Right cardiac atrium (tissue), 5 donors: ENCODE results near the gene ZNF467. TPM values are rescaled to one million over a fixed set of nuclear protein-coding genes. Genes with fewer than 3 reads are reported as not detected.
A peak's percentile ranks its signal among the peaks of the same experiment; 100 is the strongest.

Experiments used
- ATAC-seq, 2 donors: fragments of 200-7000 bp; cut with Tn5 transposase; one replicate each; pipeline versions ENCODE4 v1.8.0 to v1.9.1; 2020; ENCODE audit warnings: moderate library complexity in 2 of 2, mild to moderate bottlenecking in 1 of 2
- DNase-seq, 3 donors: peaks; one replicate each; pipeline ENCODE4 v3.0.0-alpha.2; 2020
- H3K27ac ChIP-seq: one replicate; pipeline ENCODE4 v1.5.1; 2013; ENCODE audit warnings: mild to moderate bottlenecking, low read length, control low read depth, moderate library complexity
- H3K27me3 ChIP-seq: one replicate; pipeline ENCODE4 v1.6.1; 2013; ENCODE audit not compliant: control insufficient read depth, insufficient read depth
- H3K4me1 ChIP-seq: one replicate; pipeline ENCODE4 v1.6.1; 2013; ENCODE audit warnings: low read length; ENCODE audit not compliant: control insufficient read depth, insufficient read depth
- H3K4me3 ChIP-seq: one replicate; pipeline ENCODE4 v1.5.1; 2013; ENCODE audit warnings: low read length, control low read depth
- H3K9me3 ChIP-seq: one replicate; pipeline ENCODE4 v1.6.1; 2013; ENCODE audit warnings: low read length; ENCODE audit not compliant: control insufficient read depth
- WGBS: extraction: QIAGEN DNeasy Blood & Tissue Kit; methylation state at CpG from one replicate; pipeline ENCODE4 v1.1.7; 2013; 5-methylcytosine and 5-hydroxymethylcytosine counted together
- intact Hi-C, 4 donors: fragments of 100-400 bp; cut with DNase I; formaldehyde crosslinking; loops; one replicate each; pipeline versions ENCODE4 v1.11.0 to v1.14.0; 2022 to 2023
- polyA plus RNA-seq: library from polyadenylated mRNA; stranded (reverse); fragments of 200-250 nt; gene quantifications from one replicate; pipeline ENCODE4 v1.2.3, GENCODE V29; 2013
- total RNA-seq, 4 donors: library from RNA; stranded (reverse); fragmentation: NEBNext Ultra II Directional; extraction: Animal tissue kit (Norgen Biotek cat#: 25700); gene quantifications; one replicate each; pipeline ENCODE4 v1.2.1, GENCODE V29; 2021
- donor health status: healthy with polysubstance abuse.
- donor health status: DM: no; HTN: yes; CAD: no.
- donor health status: DM: no; HTN: no; CAD: no.
- donor health status: DM: no; HTN: yes; CAD: no; lungs with severe emphysema.
- donor health status: DM: yes; HTN: yes; CAD: no.

The ZNF467 gene
- total and polyA plus RNA-seq, 5 donors: 6.6 to 15.6 (median 10.8) TPM

- no peak for ATAC-seq
- Histone ChIP-seq H3K4me1 (no peaks in the 10 kb centered on the region), H3K4me3 (no peak overlapping the region), H3K27me3 (no peaks in the 10 kb centered on the region), H3K9me3 (no peaks in the 10 kb centered on the region), H3K27ac (no peak overlapping the region)
- 69% methylated on average over 4 of the region's 4 CpGs for WGBS
- intact Hi-C loops: no loop called here
- DNase-seq: peak in 1 of 3 donors; percentile 16
Observed at GRCh38 chr7:149816794-149817193, 43.4 kb upstream of the ZNF467 start.

GRCh38 chr7:149816267-149816751, 42.9 kb upstream of the ZNF467 start:
- H3K4me1 ChIP-seq: no peaks in the 10 kb centered on the region
- intact Hi-C loops: no loop called here
- peak in 2 of 3 donors; percentile 28 to 59 for DNase-seq
- H3K27ac ChIP-seq: no peak overlapping the region
- 84% methylated on average over 21 of the region's 21 CpGs for WGBS
- ATAC-seq: no peak
- no peaks in the 10 kb centered on the region for H3K9me3 ChIP-seq
- no peak overlapping the region for H3K4me3 ChIP-seq
- no peaks in the 10 kb centered on the region for H3K27me3 ChIP-seq

DNA sequence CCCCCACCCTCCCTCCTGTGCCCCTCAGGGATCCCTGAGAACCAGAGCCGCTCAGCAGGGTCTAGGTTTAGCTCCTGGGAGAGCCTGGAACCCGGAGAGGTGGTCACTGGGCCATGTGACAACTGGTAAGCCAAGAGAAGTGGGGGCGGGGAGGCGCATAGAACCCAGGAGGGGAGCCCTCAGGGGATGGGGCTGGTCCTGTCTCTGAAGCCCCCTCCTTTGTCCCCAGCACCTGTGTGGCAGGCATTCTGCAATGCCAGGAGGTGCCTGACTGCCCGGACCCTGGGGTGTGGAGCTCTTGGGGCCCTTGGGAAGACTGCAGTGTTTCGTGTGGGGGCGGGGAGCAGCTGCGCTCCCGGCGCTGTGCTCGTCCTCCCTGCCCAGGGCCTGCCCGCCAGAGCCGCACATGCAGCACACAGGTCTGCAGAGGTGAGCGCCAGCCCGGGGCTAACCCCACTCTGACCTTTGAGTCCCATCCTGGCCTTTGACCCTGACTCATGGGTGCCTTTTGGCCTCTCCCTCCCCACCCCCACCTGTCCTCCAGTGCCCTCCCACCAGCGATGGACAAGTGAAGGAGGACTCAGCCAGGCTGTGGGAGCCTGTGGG, 42.4 kb upstream of the ZNF467 start:
- ATAC-seq (no peak), DNase-seq (peak in 2 of 3 donors; percentile 28 to 40)
- intact Hi-C loops: no loop called here

DNA sequence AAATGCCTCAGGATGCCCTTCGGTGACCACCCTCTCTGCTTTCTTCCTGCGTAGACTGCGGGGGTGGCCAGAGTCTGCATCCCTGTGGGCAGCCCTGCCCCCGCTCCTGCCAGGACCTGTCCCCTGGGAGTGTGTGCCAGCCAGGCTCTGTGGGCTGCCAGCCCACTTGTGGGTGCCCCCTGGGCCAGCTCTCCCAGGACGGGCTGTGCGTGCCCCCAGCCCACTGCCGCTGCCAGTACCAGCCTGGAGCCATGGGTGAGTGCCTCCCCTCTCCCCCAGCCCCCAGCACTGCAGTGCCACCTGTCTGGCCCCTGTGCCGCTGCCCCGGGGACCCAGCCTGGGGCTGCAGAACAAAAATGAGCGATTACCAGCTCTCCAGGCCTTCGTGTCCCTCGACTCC, 41.7 kb upstream of the ZNF467 start:
- 83% methylated on average over 12 of the region's 12 CpGs for WGBS
- ATAC-seq: no peak

More for the DNA sequence above, 42.4 kb upstream of the ZNF467 start:
- Histone ChIP-seq H3K27me3 (no peaks in the 10 kb centered on the region), H3K9me3 (no peaks in the 10 kb centered on the region), H3K27ac (no peak overlapping the region), H3K4me3 (no peak overlapping the region), H3K4me1 (no peaks in the 10 kb centered on the region)
- 67% methylated on average over 16 of the region's 16 CpGs for WGBS

DNA sequence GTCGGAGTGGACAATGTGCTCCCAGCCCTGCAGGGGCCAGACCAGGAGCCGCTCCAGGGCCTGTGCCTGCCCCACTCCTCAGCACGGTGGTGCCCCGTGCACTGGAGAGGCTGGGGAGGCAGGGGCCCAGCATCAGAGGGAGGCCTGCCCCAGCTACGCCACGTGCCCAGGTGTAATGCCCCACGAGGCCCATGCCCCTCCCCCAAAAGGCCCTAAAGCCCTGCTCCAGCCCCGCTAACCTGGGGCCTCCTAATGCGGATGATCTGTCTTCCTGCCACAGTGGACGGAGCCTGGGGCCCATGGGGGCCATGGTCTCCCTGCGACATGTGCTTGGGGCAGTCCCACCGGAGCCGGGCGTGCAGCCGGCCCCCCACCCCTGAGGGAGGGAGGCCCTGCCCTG, 41.1 kb upstream of the ZNF467 start:
- Histone ChIP-seq H3K9me3 (no peaks in the 10 kb centered on the region), H3K4me1 (no peaks in the 10 kb centered on the region), H3K4me3 (no peak overlapping the region), H3K27ac (no peak overlapping the region), H3K27me3 (no peaks in the 10 kb centered on the region)
- intact Hi-C loops: no loop called here
- ATAC-seq (no peak), DNase-seq (peak in 2 of 3 donors; percentile 47 to 51)
- 72% methylated on average over 15 of the region's 15 CpGs for WGBS

More for the DNA sequence above, 41.7 kb upstream of the ZNF467 start:
- H3K4me1 ChIP-seq: no peaks in the 10 kb centered on the region
- peak in 2 of 3 donors; percentile 42 to 47 for DNase-seq
- intact Hi-C loops: no loop called here
- H3K27ac ChIP-seq: no peak overlapping the region
- H3K27me3 ChIP-seq: no peaks in the 10 kb centered on the region
- H3K4me3 ChIP-seq: no peak overlapping the region
- no peaks in the 10 kb centered on the region for H3K9me3 ChIP-seq

DNA sequence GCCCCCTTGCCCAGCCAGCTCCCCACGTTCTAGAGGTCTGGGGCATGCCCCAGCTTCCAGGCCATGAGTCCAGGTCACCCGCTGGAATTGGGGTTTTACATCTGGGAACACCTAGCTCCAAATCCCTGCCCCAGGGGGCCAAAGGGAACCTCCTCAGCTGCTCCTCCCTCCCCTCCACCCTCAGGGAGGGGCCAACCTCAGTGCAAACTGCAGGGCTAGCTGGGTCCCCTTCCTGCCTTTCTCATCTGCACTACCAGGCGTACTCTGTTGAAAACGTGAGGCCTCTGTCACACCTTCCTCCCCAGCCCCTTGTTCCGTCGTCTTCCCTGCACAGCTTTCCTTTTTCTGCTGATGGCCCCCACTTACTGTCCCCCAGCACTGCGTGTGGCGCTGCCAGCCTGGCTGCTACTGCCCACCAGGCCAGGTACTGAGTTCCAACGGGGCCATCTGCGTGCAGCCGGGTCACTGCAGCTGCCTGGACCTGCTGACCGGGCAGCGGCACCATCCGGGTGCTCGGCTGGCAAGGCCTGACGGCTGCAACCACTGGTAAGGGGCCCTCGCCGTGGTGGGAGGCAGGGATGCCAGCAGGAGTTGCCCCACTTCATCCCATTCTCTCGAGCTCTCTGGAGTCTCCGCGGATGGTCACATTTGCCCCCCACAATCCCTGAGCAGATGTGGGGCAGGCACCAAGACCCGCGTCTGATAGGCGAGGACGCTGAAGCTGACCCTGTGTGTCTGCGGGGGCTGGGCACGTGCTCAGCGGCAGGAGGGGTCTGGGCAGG, 40.1 kb upstream of the ZNF467 start:
- Histone ChIP-seq H3K4me3 (no peak overlapping the region), H3K27ac (no peak overlapping the region), H3K27me3 (no peaks in the 10 kb centered on the region), H3K4me1 (no peaks in the 10 kb centered on the region), H3K9me3 (no peaks in the 10 kb centered on the region)
- DNase-seq (peak in 2 of 3 donors; percentile 21 to 31), ATAC-seq (no peak)
- intact Hi-C loops: no loop called here
- WGBS: 81% methylated on average over 28 of the region's 28 CpGs

DNA sequence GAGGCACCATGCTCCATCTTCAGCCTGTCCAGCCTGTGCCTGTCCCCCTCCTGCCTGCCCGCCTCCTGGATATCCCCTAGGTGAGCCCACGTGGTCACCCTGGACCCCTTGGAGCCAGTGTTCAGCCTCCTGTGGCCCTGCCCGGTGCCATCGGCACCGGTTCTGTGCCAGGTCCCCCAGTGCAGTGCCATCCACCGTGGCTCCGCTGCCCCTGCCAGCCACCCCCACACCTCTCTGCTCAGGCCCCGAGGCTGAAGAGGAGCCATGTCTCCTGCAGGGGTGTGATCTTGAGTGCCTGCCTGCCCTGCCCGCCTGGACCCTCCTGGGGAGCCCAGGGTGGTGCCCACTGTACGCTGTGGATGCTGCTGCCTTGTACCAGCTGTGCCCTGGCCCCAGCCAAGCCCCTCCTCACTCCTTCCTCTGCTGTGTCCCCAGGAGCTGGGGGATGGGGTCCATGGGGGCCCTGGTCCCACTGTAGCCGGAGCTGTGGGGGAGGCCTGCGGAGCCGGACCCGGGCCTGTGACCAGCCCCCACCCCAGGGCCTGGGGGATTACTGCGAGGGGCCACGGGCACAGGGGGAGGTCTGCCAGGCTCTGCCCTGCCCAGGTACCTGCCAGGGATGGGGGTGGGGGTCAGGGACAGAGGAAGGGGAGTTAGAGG, 38.6 kb upstream of the ZNF467 start:
- Histone ChIP-seq H3K4me3 (no peak overlapping the region), H3K9me3 (no peaks in the 10 kb centered on the region)
- no peak for ATAC-seq

DNA sequence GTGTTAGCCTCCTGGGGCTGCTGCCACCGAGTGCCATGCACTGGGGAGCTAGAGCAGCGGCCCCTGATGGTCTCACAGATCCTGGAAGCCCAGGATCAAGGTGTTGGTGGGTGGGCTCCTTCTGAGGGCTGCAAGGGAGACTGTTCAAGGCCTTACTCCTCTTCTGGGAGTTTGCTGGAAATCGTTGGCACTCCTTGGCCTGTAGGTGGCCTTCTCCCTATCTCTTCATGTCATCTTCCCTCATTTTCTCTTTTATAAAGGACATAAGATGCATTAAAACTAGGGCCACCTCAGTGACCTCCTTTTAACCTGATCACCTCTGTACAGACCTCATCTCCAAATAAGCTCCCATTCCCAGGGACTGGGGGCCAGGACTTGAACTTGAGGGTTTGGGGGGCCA, 37.8 kb upstream of the ZNF467 start:
- Histone ChIP-seq H3K27ac (no peak overlapping the region), H3K27me3 (no peaks in the 10 kb centered on the region), H3K4me3 (no peak overlapping the region), H3K4me1 (no peaks in the 10 kb centered on the region), H3K9me3 (no peaks in the 10 kb centered on the region)
- no peak for ATAC-seq
- 39% methylated on average over 3 of the region's 3 CpGs for WGBS
- intact Hi-C loops: no loop called here
- peak in 1 of 3 donors; percentile 26 for DNase-seq

More for the DNA sequence above, 38.6 kb upstream of the ZNF467 start:
- intact Hi-C loops: no loop called here
- Histone ChIP-seq H3K27ac (no peak overlapping the region), H3K4me1 (no peaks in the 10 kb centered on the region), H3K27me3 (no peaks in the 10 kb centered on the region)
- 86% methylated on average over 16 of the region's 16 CpGs for WGBS
- DNase-seq: peak in 2 of 3 donors; percentile 36 to 45

DNA sequence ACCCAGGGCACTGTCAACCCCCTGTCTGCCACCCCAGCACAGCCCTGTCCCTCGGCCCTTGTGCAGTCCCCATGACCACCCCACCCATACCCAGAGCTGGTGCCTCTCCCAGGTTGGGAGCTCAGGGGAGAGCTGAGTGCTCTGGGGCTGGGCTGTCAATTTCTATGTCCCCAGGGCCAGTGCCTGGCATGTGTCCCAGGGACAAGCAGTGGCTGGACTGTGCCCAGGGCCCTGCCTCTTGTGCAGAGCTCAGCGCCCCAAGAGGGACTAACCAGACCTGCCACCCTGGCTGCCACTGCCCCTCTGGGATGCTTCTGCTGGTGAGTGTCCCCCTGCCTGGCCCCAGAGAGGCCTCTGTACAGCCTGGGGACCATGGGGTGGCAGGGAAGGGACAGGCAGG, 35.8 kb upstream of the ZNF467 start:
- H3K4me1 ChIP-seq: no peaks in the 10 kb centered on the region
- DNase-seq (no peak), ATAC-seq (no peak)
- H3K27ac ChIP-seq: no peak overlapping the region
- H3K9me3 ChIP-seq: no peaks in the 10 kb centered on the region
- H3K4me3 ChIP-seq: no peak overlapping the region
- no peaks in the 10 kb centered on the region for H3K27me3 ChIP-seq
- WGBS: 76% methylated on average over 2 of the region's 2 CpGs
- intact Hi-C loops: no loop called here

DNA sequence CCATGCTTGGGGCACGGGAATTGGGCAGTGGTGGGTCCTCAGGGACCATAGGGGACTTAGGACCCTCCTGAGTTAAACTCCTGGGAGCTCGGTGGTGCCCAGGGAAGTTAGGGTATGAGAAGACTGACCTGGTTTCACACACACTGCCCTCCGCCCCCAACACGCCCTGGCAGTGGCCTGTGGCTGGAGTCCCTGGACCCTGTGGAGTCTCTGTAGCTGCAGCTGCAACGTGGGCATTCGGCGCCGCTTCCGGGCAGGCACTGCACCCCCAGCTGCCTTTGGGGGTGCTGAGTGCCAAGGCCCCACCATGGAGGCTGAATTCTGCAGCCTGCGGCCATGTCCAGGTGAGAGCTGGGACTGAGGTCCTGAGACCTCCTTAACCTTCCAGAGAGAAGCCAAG, 34.9 kb upstream of the ZNF467 start:
- H3K9me3 ChIP-seq: no peaks in the 10 kb centered on the region
- no peak overlapping the region for H3K4me3 ChIP-seq
- intact Hi-C loops: no loop called here
- H3K4me1 ChIP-seq: no peaks in the 10 kb centered on the region
- no peaks in the 10 kb centered on the region for H3K27me3 ChIP-seq
- 87% methylated on average over 10 of the region's 10 CpGs for WGBS
- H3K27ac ChIP-seq: no peak overlapping the region
- no peak for ATAC-seq
- DNase-seq: no peak

- intact Hi-C loops: no loop called here
- no peak overlapping the region for H3K4me3 ChIP-seq
- no peak for ATAC-seq
- no peak overlapping the region for H3K27ac ChIP-seq
- H3K27me3 ChIP-seq: no peaks in the 10 kb centered on the region
- no peaks in the 10 kb centered on the region for H3K4me1 ChIP-seq
- DNase-seq: no peak
- H3K9me3 ChIP-seq: no peaks in the 10 kb centered on the region
- 73% methylated on average over 16 of the region's 16 CpGs for WGBS
Observed at GRCh38 chr7:149806726-149807125, 33.3 kb upstream of the ZNF467 start.
